Hematopoietic multipotent progenitor cell treated with erythropoietin and hydrocortisone succinate and interleukin-3 and kit ligand, for 6 days (in vitro differentiated cells): ENCODE data around the gene LCN9.
"Not testable (repeated sequence)": the region's sequence is repeated elsewhere in the genome, so short reads cannot be mapped to it uniquely, and the experiment has no call there.

Source experiments
- DNase-seq: peaks from one replicate; pipeline ENCODE4 v3.0.0-alpha.2; 2015

The LCN9 gene

GRCh38 chr9:135648494-135649410, 14.4 kb upstream of the LCN9 start:
- no peak for DNase-seq

- no peak for DNase-seq
These were observed 13.6 kb upstream of the LCN9 start for GRCh38 chr9:135649508-135649907.

- no peak for DNase-seq
These were observed 12.7 kb upstream of the LCN9 start for GRCh38 chr9:135650408-135650807.

- DNase-seq: no peak
These were observed 7.8 kb upstream of the LCN9 start for GRCh38 chr9:135655317-135655716.

- DNase-seq: no peak
These were observed 5.7 kb upstream of the LCN9 start for GRCh38 chr9:135657416-135657815.

- DNase-seq: no peak
These were observed 3.9 kb upstream of the LCN9 start for GRCh38 chr9:135659252-135659651.

- DNase-seq: no peak
These were observed 2.7 kb upstream of the LCN9 start for GRCh38 chr9:135660407-135660806.

- no peak for DNase-seq
These were observed 1.1 kb upstream of the LCN9 start for GRCh38 chr9:135661816-135662560.

GRCh38 chr9:135663451-135663770, 302 bp downstream of the LCN9 start:
- DNase-seq: no peak

GRCh38 chr9:135663857-135664256, 748 bp downstream of the LCN9 start:
- no peak for DNase-seq

GRCh38 chr9:135664266-135664665, 1.2 kb downstream of the LCN9 start:
- no peak for DNase-seq

GRCh38 chr9:135664801-135665794, 2.0 kb downstream of the LCN9 start:
- DNase-seq: no peak

- no peak for DNase-seq
These were observed 2.7 kb downstream of the LCN9 start for GRCh38 chr9:135665795-135666189.

- DNase-seq: no peak
These were observed 3.7 kb downstream of the LCN9 start for GRCh38 chr9:135666534-135667462.

- no peak for DNase-seq
These were observed 4.4 kb downstream of the LCN9 start for GRCh38 chr9:135667463-135668001.

- DNase-seq: not testable (repeated sequence)
These were observed 5.9 kb downstream of the LCN9 start for GRCh38 chr9:135669018-135669417.

GRCh38 chr9:135669616-135670285, 6.6 kb downstream of the LCN9 start:
- DNase-seq: no peak

- no peak for DNase-seq
These were observed 7.8 kb downstream of the LCN9 start for GRCh38 chr9:135670721-135671590.

GRCh38 chr9:135671591-135672041, 8.5 kb downstream of the LCN9 start:
- peak; percentile 7 for DNase-seq

- DNase-seq: not testable (repeated sequence)
These were observed 9.7 kb downstream of the LCN9 start for GRCh38 chr9:135672786-135673185.
